ENCODE data around the gene RBM33. TPM values are rescaled to one million over a fixed set of nuclear protein-coding genes. Genes with fewer than 3 reads are reported as not detected.

RBM33 gene
- total and polyA plus RNA-seq, 10 of the 15 experiments (the other 5 are each of a cell fraction or from before 2014, with no cell fraction given), result 4.7 to 67.2 (median 24.3) TPM

DNA sequence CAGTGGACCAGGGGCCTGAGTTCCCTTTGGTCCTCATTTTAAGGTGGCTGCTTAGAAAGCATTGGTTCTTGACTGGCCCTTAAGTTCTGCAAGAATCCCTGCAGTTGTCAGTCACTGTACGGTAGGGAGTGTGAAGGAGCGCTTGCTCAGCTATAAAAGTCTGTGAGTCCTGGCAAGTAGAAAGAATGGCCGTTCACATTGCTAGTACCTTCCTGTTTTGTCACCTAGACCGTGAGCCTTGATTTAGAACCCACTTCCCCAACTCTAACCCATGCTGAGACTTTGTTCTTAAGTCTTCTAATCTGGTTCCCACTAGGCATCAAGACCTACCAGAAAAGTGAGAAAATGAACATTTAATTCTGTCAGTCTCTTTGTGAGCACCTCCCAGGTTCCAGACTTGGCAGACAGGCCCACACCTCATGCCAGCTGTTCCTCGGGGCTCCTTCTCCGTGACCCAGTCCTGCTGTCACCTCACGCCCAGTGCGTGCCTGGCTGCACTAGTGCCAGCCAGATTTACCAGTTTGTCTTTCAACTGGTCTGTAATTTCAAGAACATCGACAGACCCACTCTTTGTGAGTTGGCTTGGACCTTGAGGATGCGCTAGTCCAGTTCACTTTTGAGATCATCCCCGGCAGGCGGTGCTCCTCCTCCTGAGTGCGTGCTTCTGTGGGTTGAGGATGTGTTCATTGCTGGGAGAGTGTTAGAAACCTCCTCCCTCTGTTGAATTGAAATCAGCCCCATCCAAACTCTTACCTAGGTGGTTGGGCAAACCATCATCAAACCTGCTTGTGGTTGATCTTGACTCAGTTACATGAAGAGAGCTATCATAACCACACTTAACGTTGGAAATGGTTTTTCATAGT is 89.4 kb downstream of the RBM33 start:
- in situ Hi-C loops (cut with MboI), result no loop called here
- 82% methylated on average over 14 of the region's 14 CpGs for WGBS (ENCODE audit: insufficient coverage, insufficient replicate concordance, low lambda C conversion rate, missing lambda C conversion rate)
- SMC1A ChIA-PET (ENCODE audit: uncharacterized antibody, unreplicated experiment), result interaction anchor here (1.0 to 1.7 kb wide), 4 partner anchors 9 to 135 kb away, joined by 3 to 9 read pairs (median 4); no protein-coding TSS in a partner anchor
- POLR2A ChIA-PET, result interaction anchor here (1.0 kb wide), 1 partner anchor 11 kb away, joined by 3 read pairs; no protein-coding TSS in a partner anchor
- Histone ChIP-seq H4K20me1 (ENCODE audit: control insufficient read depth, insufficient read depth) (no peaks in the 10 kb centered on the region), H3K4me3 (no peak overlapping the region), H3K4me1 (ENCODE audit: control insufficient read depth, insufficient read depth, low read length) (peaks cover 16% of the 10 kb centered on the region), H3K4me2 (ENCODE audit: control insufficient read depth, insufficient read depth) (no peak overlapping the region), H3K36me3 (ENCODE audit: control insufficient read depth in 2 of 2, insufficient read depth in 2 of 2, low read length in 1 of 2) (peaks cover 15 to 20% of the 10 kb centered on the region in 2 experiments), H3K27me3 (replicated peaks in 1 of 2; ENCODE audit: control insufficient read depth in 2 of 2, insufficient read depth in 2 of 2, low read length in 1 of 2) (no peaks in the 10 kb centered on the region), H2AFZ (ENCODE audit: control insufficient read depth, low read depth, low read length) (no peak overlapping the region), H3K9me3 (replicated peaks; ENCODE audit: control insufficient read depth, insufficient read depth, low read length) (no peaks in the 10 kb centered on the region; the same call in 2 of the 3 replicates), H3K27ac (ENCODE audit: control insufficient read depth, insufficient read depth) (peak overlapping the region; percentile 20), H3K79me2 (ENCODE audit: control insufficient read depth, insufficient read depth, low read length) (peaks cover 21% of the 10 kb centered on the region), H3K9ac (ENCODE audit: control insufficient read depth, insufficient read depth, low read length) (no peak overlapping the region)
- no TSS peak for BruUV-seq (replicated peaks)
- DNase-seq (ENCODE audit: low read depth, low spot score), result no peak
- RAD21 ChIA-PET (ENCODE audit: unreplicated experiment), result interaction anchor here (4.6 kb wide), 1 partner anchor 135 kb away, joined by 21 read pairs; no protein-coding TSS in a partner anchor
- CTCF ChIA-PET, result interaction anchor here (0.7 to 14.1 kb wide), 3 partner anchors 10 to 136 kb away, joined by 3 to 192 read pairs (median 6); no protein-coding TSS in a partner anchor
- intact Hi-C loops (cut with micrococcal nuclease; ENCODE audit: unreplicated experiment), result no loop called here
- TF ChIP-seq EZH2 (IDR thresholded peaks at IDR 0.05; ENCODE audit: borderline replicate concordance, control insufficient read depth, low read depth, low read length) (no peak), NR2F1 (conservative IDR thresholded peaks at IDR 0.05) (no peak), KDM1A (IDR thresholded peaks at IDR 0.05; ENCODE audit: borderline replicate concordance) (no peak), TBL1XR1 (IDR thresholded peaks at IDR 0.05; ENCODE audit: low read depth, low read length) (no peak), EP300 (IDR thresholded peaks at IDR 0.05; ENCODE audit: borderline replicate concordance in 1 of 2, control insufficient read depth in 1 of 2, low read depth in 2 of 2, low read length in 2 of 2) (no peak), SUZ12 (IDR thresholded peaks at IDR 0.05; ENCODE audit: unreplicated experiment) (no peak), NFIC (IDR thresholded peaks at IDR 0.05; ENCODE audit: low read depth, low read length) (no peak), TARDBP (IDR thresholded peaks at IDR 0.05; ENCODE audit: borderline replicate concordance) (no peak), HCFC1 (IDR thresholded peaks at IDR 0.05; ENCODE audit: low read length) (no peak), CHD2 (IDR thresholded peaks at IDR 0.05; ENCODE audit: borderline replicate concordance, low read depth, low read length) (no peak), ESRRA (IDR thresholded peaks at IDR 0.05; ENCODE audit: low read length) (no peak), POU2F2 (IDR thresholded peaks at IDR 0.05; ENCODE audit: borderline replicate concordance, low read depth, low read length) (no peak), BCL11A (IDR thresholded peaks at IDR 0.05; ENCODE audit: low read depth, low read length) (no peak), BRCA1 (IDR thresholded peaks at IDR 0.05; ENCODE audit: low read depth, low read length) (no peak)
- no peak for ATAC-seq
- no peak for FAIRE-seq
